GM19397 (cell line): ENCODE measurements around the gene PRKD1.

Experiments
- ATAC-seq: cut with Tn5 transposase; IDR thresholded peaks from one replicate; pipeline ENCODE4 v1.9.1; 2021; ENCODE audit warnings: mild to moderate bottlenecking, moderate library complexity; ENCODE audit not compliant: unreplicated experiment

Gene PRKD1

DNA sequence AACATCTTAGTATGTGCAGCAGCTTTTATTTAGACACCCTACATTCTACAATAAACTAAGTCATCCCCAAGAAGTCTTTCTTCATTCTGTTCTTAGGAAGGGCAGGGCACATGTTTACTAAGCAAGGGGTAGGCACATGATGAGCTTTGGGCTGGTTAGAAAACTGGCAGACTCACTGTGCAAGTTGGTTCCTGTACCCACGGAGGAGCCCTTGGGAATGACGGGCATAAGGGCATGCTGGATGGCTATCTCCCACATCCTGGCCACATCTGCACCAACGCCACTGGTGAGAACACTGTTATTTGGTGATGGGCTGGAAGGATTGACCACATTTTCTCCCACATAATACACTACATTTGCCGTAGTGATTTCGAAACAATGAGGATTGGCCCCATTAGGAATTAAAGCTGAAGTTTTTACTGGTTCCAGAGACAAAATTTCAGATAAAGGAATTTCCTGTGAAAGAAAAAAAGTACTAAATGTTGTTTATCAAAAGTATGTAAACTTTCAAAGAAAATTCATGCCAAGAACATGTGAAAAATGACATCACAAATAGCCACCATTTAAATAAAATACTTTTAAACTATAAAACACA is 297.0 kb downstream of the PRKD1 start:
- no peak for ATAC-seq

DNA sequence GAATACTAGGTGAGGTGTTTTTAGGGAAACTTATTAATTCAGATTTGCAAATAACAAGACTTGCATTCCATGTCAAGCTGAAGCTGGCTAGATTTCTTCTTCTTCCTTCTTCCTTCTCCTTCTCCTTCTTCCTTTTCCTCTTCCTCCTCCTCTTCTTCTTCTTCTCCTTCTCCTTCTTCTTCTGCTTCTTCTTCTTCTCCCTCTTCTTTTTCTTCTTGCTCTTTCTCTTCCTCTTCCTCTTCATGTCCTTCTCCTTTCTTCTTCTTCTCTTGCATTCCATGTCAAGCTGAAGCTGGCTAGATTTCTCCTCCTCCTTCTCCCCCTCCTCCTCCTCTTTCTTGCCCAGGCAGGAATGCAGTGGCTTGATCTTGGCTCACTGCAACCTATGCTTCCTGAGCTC is 297.8 kb downstream of the PRKD1 start:
- ATAC-seq, result no peak

DNA sequence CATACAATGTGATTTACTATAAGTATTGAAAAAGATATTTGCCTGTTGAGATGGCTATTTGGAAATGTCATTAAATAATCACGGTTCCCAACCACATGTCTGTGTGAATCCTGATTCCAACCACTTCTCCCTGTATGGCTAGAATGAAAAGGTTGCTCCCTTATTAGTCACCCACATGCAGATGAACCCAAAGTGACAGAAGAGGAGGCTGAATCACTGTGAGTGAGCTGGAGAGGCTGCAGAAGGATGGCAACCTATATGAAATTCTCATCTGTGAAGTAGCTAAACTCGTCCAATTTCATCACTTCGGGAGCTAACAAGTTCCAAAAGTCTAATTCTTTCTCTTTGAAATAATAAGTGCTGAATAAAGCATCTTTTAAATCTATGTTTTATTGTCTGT is 300.5 kb downstream of the PRKD1 start:
- ATAC-seq, result no peak

DNA sequence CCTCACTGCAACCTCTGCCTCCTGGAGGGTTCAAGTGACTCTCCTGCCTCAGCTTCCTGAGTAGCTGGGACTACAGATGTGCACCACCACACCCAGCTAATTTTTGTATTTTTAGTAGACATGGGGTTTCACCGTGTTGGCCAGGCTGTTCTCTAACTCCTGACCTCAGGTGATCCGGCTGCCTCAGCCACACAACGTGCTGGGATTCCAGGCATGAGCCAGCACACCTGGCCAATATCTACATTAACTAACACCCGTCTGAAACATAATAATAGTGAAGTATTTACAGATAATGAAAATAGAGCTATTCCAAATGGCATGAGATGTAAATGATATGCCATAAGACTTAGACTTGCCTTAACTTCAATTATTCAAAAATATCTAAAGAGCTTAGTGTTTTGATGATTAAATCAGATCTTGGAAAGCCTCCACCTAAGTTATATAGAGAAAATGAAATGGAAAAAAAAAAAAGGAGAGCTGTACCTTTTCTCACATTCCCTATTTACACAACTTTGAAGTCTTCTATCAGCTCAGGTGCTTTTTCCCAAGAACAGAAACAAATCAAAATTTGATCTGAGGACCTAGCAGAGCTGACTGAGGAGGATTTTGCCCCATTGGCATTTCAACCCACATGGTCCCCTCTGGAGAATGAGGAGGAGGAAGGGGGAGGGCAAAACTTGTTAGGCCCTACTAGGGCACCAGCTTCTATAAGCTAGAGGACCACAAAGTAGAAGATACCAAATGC is 309.2 kb downstream of the PRKD1 start:
- ATAC-seq, result no peak

DNA sequence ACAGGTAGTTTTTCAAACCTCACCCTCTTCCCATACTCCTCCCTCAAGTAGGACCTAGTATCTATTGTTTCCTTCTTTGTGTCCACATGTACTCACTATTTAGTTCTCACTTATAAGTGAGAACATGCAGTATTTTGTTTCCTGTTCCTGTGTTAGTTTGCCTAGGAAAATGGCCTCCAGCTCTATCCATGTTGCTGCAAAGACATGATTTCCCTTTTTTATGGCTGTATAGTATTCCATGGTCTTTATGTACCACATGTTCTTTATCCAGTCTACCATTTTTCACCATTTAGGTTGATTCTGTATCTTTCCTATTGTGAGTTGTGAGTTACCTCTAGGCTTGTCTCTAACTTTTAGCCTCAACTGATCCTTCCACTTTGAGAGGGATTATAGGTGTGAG is 310.7 kb downstream of the PRKD1 start:
- ATAC-seq, result no peak

DNA sequence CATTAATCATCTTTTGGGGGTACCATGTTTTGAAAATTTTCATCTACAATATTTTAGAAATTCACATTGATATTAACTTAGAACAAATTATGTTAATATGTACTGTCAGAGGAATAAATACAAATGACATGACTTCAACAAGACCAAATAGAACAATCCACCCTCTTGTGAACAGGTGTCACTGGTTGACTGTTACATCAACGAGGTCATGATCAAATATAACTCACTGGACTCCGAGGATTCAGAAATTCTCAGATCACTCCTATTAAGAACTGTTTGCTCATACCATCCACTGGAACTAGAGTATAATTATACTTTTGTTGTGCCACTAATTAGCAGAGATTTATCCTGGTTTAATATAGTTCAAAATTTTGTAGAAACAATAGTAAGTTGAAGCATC is 318.8 kb downstream of the PRKD1 start:
- no peak for ATAC-seq

DNA sequence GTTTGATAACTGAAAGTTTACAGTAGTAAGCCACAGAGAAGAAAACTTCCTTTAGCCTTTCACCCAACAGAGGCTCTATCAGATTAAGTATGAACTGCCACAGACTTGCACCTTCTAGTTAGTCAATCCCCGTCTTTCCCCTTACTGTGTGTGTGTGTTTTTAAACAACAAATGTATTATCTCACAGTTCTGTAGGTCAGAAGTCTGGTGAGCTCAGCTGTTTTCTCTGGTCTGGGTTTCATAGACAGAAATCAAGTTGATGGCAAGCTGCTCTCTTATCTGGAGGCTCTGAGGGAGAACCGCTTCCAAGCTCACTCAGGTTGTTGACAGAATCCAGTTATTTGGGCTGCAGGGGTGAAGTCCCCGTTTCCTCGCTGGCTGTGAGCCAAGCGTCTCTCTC is 320.5 kb downstream of the PRKD1 start:
- ATAC-seq, result no peak

DNA sequence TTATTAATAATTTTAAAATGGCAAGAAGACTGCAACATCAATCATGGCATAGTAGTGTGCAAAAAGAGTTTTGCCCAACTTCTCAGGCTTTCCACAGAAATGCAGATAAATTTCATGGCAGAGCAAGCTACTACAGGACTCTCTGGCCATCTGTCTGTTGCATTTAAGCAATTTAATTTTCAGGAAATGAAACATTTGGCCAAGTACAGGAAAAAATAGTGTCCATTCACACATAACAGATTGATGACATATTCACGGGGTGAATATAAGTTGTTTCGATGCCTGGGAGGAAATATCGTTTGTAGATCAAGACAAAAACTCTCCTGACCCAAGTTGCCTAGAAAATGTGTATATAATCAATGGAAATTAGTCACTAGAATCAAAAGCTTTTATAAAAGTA is 324.0 kb downstream of the PRKD1 start:
- no peak for ATAC-seq

DNA sequence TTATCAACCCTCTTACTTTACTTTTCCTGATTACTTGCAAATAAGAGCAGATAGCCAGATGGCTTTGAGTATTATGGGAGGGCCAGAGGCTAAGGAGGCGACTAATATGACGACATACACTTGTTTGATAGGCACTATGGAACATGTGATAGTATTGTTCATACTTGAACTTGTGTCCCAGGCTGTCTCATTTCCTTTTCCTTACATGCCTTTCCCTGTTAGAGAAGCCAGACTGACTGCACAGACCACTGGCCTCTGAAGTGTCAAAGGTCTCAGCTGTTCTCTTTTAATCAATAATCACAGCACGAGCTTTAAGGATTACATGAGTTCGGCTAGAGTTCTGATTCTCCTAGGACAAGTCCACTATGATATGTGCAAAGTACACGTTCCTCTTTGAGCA is 326.0 kb downstream of the PRKD1 start:
- no peak for ATAC-seq

DNA sequence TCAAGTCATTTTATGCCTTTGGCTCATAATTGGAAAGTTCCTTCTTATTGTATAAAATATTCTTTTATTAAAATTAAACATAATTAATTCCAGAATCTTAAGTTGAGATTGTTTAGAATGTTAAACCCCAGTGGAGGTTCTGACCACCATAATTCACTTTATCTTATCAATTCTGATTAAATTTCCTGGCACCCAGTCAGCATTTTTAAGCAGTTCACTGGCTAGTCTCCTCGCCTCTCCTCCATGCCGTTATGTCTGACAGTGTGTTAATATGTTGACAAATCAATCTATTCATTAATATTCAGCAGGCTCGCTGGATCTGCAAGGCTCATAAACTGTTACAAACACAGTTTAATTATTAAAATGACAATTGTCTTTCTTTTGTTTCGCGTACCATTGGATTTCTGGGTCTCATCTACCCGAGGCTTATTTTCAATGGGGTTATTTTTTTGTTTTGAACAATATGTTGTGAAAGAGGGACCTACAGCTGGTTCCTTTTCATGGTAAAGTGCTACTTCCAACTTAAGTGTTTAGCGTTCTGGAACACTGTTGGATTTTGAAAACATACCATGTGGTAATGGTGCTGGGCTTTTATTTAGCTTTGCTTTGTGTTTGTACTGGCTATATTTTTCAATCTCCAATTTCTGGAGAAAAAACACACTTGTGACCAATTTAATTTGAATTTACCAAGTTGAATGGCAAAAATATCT is 339.7 kb downstream of the PRKD1 start:
- ATAC-seq, result no peak

DNA sequence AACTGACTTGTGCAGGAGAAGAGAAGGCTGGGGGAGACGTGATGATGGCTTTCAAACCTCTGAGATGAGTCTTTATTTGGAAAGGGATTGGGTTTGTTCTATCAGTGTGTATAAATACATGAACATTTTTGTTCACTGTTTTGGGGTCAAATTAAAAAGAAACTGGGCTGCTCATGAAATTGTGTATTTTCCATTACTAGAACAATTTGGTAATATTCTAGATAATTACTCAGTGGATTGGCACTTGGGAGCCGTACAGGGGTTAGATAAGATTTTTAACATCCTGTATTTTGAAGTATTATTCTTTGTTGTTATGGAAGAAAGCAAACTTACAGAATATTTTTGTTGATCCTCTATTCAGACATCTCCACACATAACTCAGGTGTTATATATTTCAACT is 340.6 kb downstream of the PRKD1 start:
- ATAC-seq, result no peak

DNA sequence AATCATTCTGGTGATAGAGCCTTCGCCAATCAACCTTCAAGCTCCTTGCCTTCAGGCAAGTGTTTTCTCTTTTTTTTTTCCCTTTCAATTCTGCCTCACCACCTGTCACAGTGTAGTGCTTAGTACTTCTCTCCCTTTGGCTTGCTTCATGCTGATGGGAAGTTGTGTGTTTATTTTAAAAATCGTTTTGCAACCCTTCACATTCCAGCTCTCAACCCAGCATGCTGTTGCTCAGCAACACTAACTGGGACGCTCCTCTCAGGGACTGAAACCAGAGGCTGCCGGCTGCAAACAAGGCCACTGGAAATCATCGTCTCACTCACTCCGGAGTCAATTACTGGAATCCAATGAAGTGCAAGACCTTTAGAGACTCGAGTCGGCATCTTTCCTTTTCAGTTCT is 342.7 kb downstream of the PRKD1 start:
- no peak for ATAC-seq

DNA sequence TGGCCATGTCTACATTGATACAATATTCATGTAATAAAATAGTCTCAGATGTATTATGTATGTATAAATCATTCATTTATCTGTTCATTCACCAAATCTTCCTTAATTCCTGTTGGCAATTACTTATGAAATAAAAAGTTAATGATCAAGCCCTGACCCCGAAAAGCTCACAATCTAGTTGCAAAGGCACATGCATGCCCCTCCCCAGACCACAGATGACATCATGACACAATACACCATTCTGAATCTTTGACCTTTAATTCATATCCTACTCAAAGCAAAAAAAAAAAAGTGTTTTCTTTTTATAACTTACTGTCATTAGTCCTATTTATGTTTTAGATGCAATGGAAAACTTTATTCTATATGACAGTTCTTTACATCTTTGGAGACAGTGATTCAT is 346.9 kb downstream of the PRKD1 start:
- no peak for ATAC-seq

DNA sequence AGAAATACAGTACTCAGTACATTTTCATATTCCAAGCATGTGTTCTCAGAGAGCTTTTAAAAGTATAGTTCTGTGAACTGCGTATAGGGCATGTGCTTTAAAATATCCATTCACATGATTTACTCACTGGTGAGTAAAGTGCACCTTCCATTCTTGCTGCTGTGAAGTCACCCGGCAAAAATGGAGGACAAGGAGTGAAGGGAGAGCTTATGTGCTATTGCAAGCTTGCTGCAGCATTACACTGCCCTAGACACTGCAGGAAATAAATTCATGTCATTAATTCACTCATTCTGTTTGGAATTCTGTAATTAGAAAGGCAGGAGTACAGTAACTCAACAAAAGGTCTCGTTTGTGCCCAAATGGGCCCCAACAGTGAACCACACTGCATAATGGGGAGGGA is 347.8 kb downstream of the PRKD1 start:
- no peak for ATAC-seq

DNA sequence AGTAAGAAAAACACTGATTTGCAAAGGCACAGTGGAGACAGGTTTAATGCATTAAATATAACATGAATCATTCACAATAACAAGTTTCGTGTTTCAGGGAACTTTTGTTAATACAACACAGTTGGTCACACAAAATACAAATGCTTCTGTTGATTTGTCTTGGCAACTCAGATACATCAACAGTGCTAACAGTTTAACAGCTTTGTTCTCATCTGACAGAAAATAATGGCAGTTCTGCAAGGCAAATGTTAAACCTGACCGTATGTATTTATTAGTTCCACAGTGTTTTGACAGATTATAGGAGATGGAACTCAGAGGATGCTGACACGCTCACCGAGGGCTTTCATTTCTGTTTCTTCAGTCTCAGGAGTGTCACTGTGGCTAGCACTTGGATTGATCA is 350.7 kb downstream of the PRKD1 start:
- ATAC-seq, result no peak

DNA sequence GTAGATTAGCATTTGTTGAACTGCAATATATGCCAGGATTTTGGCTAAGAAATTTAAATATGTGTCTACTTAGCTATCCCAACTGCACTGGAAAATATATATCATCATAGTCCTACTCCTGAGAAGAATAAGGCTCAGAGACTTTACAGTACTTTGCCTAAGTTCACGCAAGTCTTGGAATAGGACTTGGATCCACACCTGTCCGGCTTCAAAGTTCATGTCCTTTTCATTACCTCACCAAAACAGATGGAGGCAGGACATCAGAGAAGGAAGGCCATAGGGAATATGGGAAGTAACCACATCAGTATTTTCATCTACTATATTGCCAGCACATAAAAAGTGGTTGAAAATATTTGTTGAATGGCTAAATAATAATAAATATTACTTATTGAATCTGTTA is 358.5 kb downstream of the PRKD1 start:
- no peak for ATAC-seq

DNA sequence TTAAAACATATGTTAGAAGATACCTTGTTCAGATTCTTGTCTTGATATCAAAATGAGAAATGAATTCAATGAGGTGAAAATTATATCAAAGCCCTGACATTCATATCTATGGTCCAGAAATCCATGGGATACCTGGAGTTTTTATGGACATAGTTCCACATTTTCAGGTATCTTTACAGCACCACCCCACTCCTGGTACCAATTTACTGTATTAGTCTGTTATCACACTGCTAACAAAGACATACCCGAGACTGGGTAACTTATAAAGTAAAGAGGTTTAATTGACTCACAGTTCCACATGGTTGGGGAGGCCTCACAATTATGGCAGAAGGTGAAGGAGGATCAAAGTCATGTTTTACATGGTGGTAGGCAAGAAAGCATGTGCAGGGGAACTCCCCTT is 361.5 kb downstream of the PRKD1 start:
- no peak for ATAC-seq

DNA sequence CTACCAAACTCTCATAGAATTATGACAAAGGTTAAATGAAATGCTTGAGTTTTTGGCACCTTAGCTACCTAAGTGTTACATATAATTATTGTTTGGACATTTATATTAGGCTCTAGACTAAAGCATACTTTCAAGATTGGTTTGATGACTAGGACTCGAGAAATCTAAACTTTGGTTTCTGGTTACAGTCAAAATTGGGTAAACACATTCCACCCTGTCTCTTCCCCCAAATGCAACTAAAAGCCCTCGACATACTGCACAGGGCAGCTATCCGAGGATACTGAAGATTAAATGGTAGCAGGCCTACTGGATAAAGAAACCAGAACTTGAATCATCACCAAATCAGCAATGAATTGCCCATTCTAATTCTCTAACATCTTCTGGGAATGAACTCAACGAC is 369.1 kb downstream of the PRKD1 start:
- no peak for ATAC-seq

DNA sequence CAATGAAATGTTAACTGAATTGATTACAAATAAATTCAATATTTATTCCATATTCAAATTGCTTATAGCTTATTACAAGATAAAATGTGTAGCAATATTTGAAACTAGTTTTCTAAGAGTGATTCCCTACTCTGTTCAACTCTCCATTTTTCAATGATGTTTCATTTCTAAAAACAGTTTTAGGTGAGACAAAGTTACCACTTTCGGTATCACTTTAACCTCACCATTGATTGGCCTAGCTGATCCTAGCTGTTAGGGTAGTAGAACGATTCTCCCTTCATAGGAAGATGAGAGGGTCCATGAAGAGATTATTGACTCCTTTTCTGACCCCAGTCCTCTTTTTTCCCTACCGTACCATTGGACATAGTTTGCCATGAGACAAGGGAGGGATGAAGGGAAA is 373.3 kb downstream of the PRKD1 start:
- no peak for ATAC-seq

DNA sequence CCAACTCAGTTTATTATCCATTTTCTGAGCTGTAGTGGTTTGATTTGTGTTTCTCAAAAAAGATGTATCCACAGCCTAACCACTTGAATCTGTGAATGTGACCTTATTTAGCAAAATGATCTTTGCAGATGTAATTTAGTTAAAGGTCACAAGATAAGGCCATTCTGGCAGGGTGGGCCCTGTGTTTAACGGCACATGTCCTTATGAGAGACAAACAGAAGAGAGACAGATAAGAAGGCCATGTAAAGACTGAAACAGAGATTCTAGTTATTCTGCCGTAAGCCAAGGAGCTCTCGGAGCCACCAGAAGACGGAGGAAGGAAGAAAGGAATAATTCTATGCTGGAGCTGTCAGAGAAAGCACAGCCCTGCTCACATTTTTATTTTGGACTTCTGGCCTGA is 374.2 kb downstream of the PRKD1 start:
- ATAC-seq, result no peak

DNA sequence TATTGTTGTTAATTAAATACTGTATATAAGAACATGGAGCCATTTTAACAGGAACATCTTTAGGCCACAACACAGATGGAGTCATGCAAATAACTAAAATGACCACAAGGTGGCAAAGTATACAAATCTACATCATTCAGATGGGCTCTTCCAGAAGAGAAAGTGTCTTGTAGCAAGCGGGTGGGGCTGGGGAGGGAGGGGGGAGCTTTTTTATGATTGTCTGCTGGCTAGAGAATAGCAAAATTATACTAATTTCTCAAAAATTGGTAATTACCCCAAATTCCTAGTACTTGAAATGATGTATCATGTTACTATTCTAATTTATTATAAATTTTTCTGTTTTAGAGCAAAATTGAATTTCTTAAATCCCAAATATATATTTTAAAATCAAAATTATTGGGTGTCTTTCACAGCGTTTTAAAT is 378.7 kb downstream of the PRKD1 start:
- ATAC-seq, result peak; percentile 74

DNA sequence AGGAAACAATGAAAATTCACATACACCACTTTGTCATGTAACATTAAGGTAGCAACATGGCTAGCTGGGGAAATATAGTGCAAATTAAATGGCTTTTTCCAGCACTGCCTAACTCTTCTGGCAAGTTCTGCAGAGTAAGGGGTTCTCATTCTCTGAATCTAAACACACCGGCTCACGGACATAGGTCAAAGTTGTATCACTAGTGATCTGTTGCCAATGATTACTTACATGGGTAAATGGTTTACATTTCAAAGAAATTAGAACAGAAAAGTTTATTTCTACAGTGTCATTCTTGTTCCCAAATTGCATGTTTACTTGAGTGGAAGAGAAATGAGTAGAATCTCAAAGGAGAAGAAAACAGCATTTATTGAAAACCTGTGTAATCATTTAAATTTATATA is 381.9 kb downstream of the PRKD1 start:
- ATAC-seq, result no peak
